Glomerular endothelial cell (primary cell): ENCODE measurements around the gene ZNF234. TPM values are rescaled to one million over a fixed set of nuclear protein-coding genes. Genes with fewer than 3 reads are reported as not detected.
"Not testable (repeated sequence)": the region's sequence is repeated elsewhere in the genome, so short reads cannot be mapped to it uniquely, and the experiment has no call there.

ENCODE experiments used
- DNase-seq: peaks from one replicate; pipeline ENCODE4 v3.0.0-alpha.2; 2011; ENCODE audit warnings: low read depth, low spot score; ENCODE audit errors: extremely low read depth
- total RNA-seq: library from RNA; depleted of rRNA; stranded (reverse); fragments of >200 nt; gene quantifications from 2 replicates; pipeline ENCODE4 v1.2.3, GENCODE V29; 2015

Gene ZNF234
- total RNA-seq, 1 donor from 2014 or later, result 5.3 TPM

DNA sequence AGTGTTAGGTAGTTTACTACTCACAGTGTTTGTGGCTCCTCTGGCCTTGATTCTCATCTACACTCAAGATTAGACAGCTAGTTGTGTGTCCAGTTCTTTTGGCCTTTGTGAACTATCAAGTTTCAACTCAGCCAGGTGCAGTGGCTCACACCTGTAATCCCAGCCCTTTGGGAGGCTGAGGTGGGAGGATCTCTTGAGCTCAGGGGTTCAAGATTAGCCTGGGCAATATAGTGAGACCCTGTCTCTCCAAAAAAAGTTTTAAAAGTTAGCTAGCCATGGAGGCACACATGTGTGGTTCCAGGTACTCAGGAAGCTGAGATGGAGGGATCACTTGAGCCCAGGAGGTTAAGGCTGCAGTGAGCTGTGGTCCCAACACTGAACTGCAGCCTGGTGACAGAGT, 39.6 kb downstream of the ZNF234 start:
- DNase-seq, result no peak

- no peak for DNase-seq
These were observed 40.8 kb downstream of the ZNF234 start for GRCh38 chr19:44182145-44182544.

GRCh38 chr19:44190020-44190419, 48.7 kb downstream of the ZNF234 start:
- DNase-seq, result no peak

DNA sequence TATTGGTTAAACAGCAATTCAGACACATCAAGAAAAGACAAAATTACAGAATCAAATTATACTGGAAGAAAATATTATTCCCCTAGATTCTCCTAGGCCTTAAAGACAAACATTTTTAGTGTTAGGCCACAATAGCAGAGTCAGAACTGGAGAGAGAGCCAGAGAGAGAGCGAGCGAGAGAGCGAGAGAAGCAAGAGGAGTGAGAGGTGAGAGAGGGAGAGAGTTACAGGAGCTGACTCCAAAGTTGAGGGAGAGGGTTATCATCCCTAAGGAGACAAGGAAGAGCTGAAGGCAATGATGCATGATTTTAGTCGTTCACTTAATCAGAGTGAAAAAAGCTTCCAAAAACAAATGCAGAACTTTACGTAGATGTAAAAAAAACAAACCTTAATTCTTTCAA, 50.8 kb downstream of the ZNF234 start:
- no peak for DNase-seq

DNA sequence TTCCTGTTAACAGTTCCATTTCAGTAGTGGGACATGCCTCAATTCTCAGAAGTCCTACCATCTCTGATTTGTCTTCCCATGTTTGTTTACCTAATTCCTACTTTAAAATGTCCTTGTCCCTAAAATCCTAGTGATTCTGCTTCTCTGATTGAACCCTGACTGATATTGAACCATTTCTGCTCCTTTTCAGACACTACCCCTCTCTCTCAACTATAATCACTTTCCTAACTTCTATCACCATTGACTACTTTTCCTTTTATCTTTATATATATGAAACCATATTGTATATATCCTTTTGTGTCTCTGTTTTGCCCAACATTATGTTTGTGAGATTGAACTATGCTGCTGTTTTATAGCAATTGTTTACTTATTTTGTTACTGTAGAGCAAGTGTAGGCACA, 55.4 kb downstream of the ZNF234 start:
- DNase-seq, result no peak

- DNase-seq, result no peak
These were observed 61.1 kb downstream of the ZNF234 start for GRCh38 chr19:44202470-44202869.

DNA sequence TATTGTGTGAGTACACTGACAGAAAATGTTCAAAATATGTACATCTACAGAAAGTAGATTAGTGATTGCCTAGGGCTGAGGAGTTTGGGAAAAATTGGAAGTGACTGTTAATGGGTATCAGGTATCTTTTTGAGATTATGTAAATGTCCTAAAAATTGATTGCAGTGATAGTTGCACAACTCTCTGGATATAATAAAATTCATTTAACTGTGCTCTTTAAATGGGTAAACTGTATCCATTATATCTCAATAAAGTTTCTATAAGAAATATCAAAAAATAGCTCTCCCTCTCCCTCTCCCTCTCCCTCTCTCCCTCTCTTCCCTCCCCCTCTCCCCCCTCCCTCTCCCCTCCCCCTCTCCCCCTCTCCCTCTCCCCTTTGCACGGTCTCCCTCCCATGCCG, 61.6 kb downstream of the ZNF234 start:
- no peak for DNase-seq

GRCh38 chr19:44203877-44204276, 62.5 kb downstream of the ZNF234 start:
- not testable (repeated sequence) for DNase-seq

DNA sequence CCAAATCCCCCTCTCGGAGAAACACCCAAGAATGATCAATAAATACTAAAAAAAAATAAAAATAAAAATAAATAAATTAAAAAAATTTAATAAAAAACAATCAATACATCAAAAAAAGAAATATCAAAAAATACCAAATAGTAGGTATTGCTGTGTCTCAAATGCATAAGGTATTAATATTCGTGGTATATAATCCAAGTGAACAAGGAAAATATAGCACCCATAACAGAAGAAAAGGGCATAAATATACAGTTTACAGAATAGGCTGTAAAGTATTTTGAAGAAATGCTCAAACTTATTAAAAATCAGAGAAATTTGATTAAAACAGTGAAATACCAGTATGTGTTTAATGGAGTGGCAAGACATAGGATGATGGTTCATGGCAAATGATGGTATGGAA, 63.4 kb downstream of the ZNF234 start:
- DNase-seq, result no peak

DNA sequence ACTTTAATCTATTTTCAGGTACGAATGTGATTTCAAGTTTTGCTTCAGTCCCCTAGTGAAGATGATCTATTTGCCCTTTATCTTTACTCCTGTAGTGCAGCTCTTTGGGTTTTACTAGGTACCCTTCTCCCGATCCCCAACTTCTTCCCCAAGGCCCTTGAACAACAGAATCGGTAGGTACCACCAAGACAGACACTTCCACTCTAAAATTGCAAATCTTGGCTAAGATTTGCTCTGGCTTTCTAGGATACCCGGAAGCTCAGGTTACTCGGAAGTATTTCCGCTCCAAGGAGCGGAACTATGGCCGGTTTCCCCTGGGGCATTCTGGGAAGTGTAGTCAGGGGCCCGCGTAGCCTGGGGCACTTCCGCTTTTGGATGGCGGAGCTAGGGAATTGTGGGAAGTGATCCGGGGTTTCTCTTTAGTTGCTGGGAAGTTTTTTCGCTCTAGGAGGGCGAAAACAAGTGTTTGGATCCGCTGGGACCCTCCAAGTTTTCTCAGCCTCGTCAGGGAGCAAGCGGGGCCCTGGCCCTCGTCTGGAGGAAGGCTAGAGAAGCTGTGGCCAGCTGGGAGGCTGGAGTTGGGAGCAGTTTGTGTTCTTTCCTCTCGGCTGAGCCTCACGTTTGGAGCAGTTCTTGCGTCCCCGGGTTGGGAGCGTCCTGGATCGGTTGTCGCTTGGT, 65.9 kb downstream of the ZNF234 start:
- peak; percentile 80 for DNase-seq

Other genes starting within 250 kb of the ZNF234 start
- 8.0 and 10.2 TPM in 2 replicates for gene ZNF45, start 206.3 kb upstream of the ZNF234 start, total RNA-seq
- 4.1 and 5.1 TPM in 2 replicates for gene ZNF221, start 190.3 kb upstream of the ZNF234 start, total RNA-seq
- gene ZNF155, start 157.4 kb upstream of the ZNF234 start, total RNA-seq, result 4.5 and 6.1 TPM in 2 replicates
- gene ZNF230, start 138.6 kb upstream of the ZNF234 start, total RNA-seq, result 1.3 and 2.9 TPM in 2 replicates
- 2.9 and 3.2 TPM in 2 replicates for gene ZNF222, start 116.2 kb upstream of the ZNF234 start, total RNA-seq
- gene ZNF223, start 89.5 kb upstream of the ZNF234 start, total RNA-seq, result 3.9 and 7.2 TPM in 2 replicates
- 1.5 and 1.9 TPM in 2 replicates for gene ZNF284, start 69.4 kb upstream of the ZNF234 start, total RNA-seq
- 11.4 and 15.3 TPM in 2 replicates for gene ZNF224, start 47.2 kb upstream of the ZNF234 start, total RNA-seq
- gene ZNF225, start 28.2 kb upstream of the ZNF234 start, total RNA-seq, result 2.4 and 3.2 TPM in 2 replicates
- gene ZNF226, start 23.5 kb downstream of the ZNF234 start, total RNA-seq, result 10.8 and 22.4 TPM in 2 replicates
- 8.5 and 13.5 TPM in 2 replicates for gene ZNF227, start 71.0 kb downstream of the ZNF234 start, total RNA-seq
- 1.4 and 3.2 TPM in 2 replicates for gene ZNF233, start 118.3 kb downstream of the ZNF234 start, total RNA-seq
- gene ZNF235, start 163.5 kb downstream of the ZNF234 start, total RNA-seq, result 2.7 and 3.6 TPM in 2 replicates
- 3.4 and 4.1 TPM in 2 replicates for gene ZNF112, start 215.1 kb downstream of the ZNF234 start, total RNA-seq